Mononuclear cell (primary cell): ENCODE measurements around the gene ADPRM. TPM values are rescaled to one million over a fixed set of nuclear protein-coding genes. Genes with fewer than 3 reads are reported as not detected.
A peak's percentile ranks its signal among the peaks of the same experiment; 100 is the strongest.
"Not testable (repeated sequence)": the region's sequence is repeated elsewhere in the genome, so short reads cannot be mapped to it uniquely, and the experiment has no call there.

Experiments
- H3K27me3 ChIP-seq: 2 replicates; pipeline ENCODE4 v1.6.0; 2011; ENCODE audit warnings: low read length, control low read depth; ENCODE audit not compliant: insufficient read depth
- H3K4me1 ChIP-seq: 2 replicates; pipeline ENCODE4 v1.5.1; 2011; ENCODE audit warnings: mild to moderate bottlenecking, low read length, control low read depth; ENCODE audit not compliant: insufficient read depth
- H3K4me3 ChIP-seq: 2 replicates; pipeline ENCODE4 v1.5.1; 2011; ENCODE audit warnings: mild to moderate bottlenecking, low read length, moderate library complexity
- H3K9me3 ChIP-seq: 2 replicates; pipeline ENCODE4 v1.5.1; 2011; ENCODE audit warnings: low read depth, mild to moderate bottlenecking, control low read depth, low read length
- total RNA-seq: library from RNA; depleted of rRNA; stranded (reverse); fragments of >200 nt; gene quantifications from one replicate; pipeline ENCODE4 v1.2.3, GENCODE V29; 2012

Gene ADPRM
- total RNA-seq, 1 donor = 76.7 TPM

- H3K27me3 ChIP-seq = no peaks in the 10 kb centered on the region
- peaks cover 4% of the 10 kb centered on the region for H3K4me1 ChIP-seq
- H3K4me3 ChIP-seq = no peak overlapping the region
- no peaks in the 10 kb centered on the region for H3K9me3 ChIP-seq
Measured at GRCh38 chr17:10727192-10727591, 29.8 kb downstream of the ADPRM start.

GRCh38 chr17:10728331-10728892 lies 31.0 kb downstream of the ADPRM start:
- peaks cover 4% of the 10 kb centered on the region for H3K4me1 ChIP-seq
- H3K27me3 ChIP-seq = no peaks in the 10 kb centered on the region
- H3K9me3 ChIP-seq = no peaks in the 10 kb centered on the region
- H3K4me3 ChIP-seq = no peak overlapping the region

GRCh38 chr17:10729334-10730193 lies 32.2 kb downstream of the ADPRM start, which contains the start of gene TMEM220:
Gene TMEM220, minus strand, starts transcription at chr17:10730023. Its CDS starts 172 bp downstream, at chr17:10729851.
- Histone ChIP-seq H3K27me3 (no peaks in the 10 kb centered on the region), H3K9me3 (no peaks in the 10 kb centered on the region), H3K4me3 (peak within 1 kb of the TSS; percentile 57), H3K4me1 (peaks cover 4% of the 10 kb centered on the region)

GRCh38 chr17:10730247-10730646 lies 32.9 kb downstream of the ADPRM start:
- peak overlapping the region; percentile 57 for H3K4me3 ChIP-seq
- not testable (repeated sequence) for H3K9me3 ChIP-seq, H3K4me1 ChIP-seq, H3K27me3 ChIP-seq

- Histone ChIP-seq H3K4me1 (peaks cover 4% of the 10 kb centered on the region), H3K9me3 (no peaks in the 10 kb centered on the region), H3K4me3 (no peak overlapping the region), H3K27me3 (no peaks in the 10 kb centered on the region)
Measured at GRCh38 chr17:10731408-10731879, 34.0 kb downstream of the ADPRM start.

- H3K4me3 ChIP-seq, H3K27me3 ChIP-seq, H3K9me3 ChIP-seq, H3K4me1 ChIP-seq: not testable (repeated sequence)
Measured at GRCh38 chr17:10732121-10732520, 34.7 kb downstream of the ADPRM start.

- Histone ChIP-seq H3K9me3 (no peaks in the 10 kb centered on the region), H3K4me1 (peaks cover 7% of the 10 kb centered on the region), H3K27me3 (no peaks in the 10 kb centered on the region), H3K4me3 (no peak overlapping the region)
Measured at GRCh38 chr17:10733666-10734065, 36.3 kb downstream of the ADPRM start.

GRCh38 chr17:10735251-10735650 lies 37.9 kb downstream of the ADPRM start:
- H3K4me1 ChIP-seq = peaks cover 5% of the 10 kb centered on the region
- no peak overlapping the region for H3K4me3 ChIP-seq
- no peaks in the 10 kb centered on the region for H3K9me3 ChIP-seq
- H3K27me3 ChIP-seq = no peaks in the 10 kb centered on the region

- Histone ChIP-seq H3K4me3 (no peak overlapping the region), H3K9me3 (no peaks in the 10 kb centered on the region), H3K27me3 (no peaks in the 10 kb centered on the region), H3K4me1 (peaks cover 3% of the 10 kb centered on the region)
Measured at GRCh38 chr17:10735821-10736220, 38.4 kb downstream of the ADPRM start.

GRCh38 chr17:10737168-10737622 lies 39.8 kb downstream of the ADPRM start:
- H3K4me1 ChIP-seq = peaks cover 3% of the 10 kb centered on the region
- no peak overlapping the region for H3K4me3 ChIP-seq
- no peaks in the 10 kb centered on the region for H3K9me3 ChIP-seq
- no peaks in the 10 kb centered on the region for H3K27me3 ChIP-seq

GRCh38 chr17:10737736-10738135 lies 40.3 kb downstream of the ADPRM start:
- no peaks in the 10 kb centered on the region for H3K27me3 ChIP-seq
- H3K9me3 ChIP-seq = no peaks in the 10 kb centered on the region
- H3K4me1 ChIP-seq = peaks cover 3% of the 10 kb centered on the region
- no peak overlapping the region for H3K4me3 ChIP-seq

- no peak overlapping the region for H3K4me3 ChIP-seq
- H3K4me1 ChIP-seq = peaks cover 3% of the 10 kb centered on the region
- no peaks in the 10 kb centered on the region for H3K27me3 ChIP-seq
- H3K9me3 ChIP-seq = no peaks in the 10 kb centered on the region
Measured at GRCh38 chr17:10738521-10739258, 41.3 kb downstream of the ADPRM start.

- no peaks in the 10 kb centered on the region for H3K9me3 ChIP-seq
- no peak overlapping the region for H3K4me3 ChIP-seq
- no peaks in the 10 kb centered on the region for H3K27me3 ChIP-seq
- H3K4me1 ChIP-seq = peaks cover 7% of the 10 kb centered on the region
Measured at GRCh38 chr17:10739386-10739785, 42.0 kb downstream of the ADPRM start.

- no peaks in the 10 kb centered on the region for H3K9me3 ChIP-seq
- peaks cover 8% of the 10 kb centered on the region for H3K4me1 ChIP-seq
- no peaks in the 10 kb centered on the region for H3K27me3 ChIP-seq
- no peak overlapping the region for H3K4me3 ChIP-seq
Measured at GRCh38 chr17:10741416-10742135, 44.2 kb downstream of the ADPRM start.
